CD4-positive, alpha-beta T cell treated with Interleukin-17A for 1 hour (primary cell): ENCODE results near the gene DYSF.

Experiments used
- DNase-seq: peaks from one replicate; pipeline ENCODE4 v3.0.0-alpha.2; 2020

The DYSF gene

GRCh38 chr2:71503837-71504236 lies 50.5 kb downstream of the DYSF start:
- no peak for DNase-seq

DNA sequence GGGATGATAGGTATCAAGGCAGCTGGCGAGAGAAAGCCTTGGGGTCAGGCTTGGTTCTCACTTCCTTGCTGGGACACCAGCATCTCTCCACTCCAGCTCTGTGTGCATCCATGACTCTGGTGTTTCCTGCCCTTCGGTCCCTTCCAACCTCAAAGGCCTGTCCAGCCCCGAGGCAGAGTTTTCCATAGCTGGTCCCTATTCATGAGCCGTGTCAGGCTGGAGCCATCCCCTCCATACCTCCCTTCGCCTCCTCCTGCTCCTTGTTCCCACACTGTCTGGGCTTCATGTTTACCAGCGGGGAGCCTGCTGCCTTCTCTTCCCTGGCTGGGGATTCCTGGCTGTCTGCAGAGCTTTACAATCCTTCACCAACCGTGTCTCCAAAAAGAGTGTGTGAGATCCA lies 51.2 kb downstream of the DYSF start:
- DNase-seq: no peak

GRCh38 chr2:71505086-71505769 lies 51.9 kb downstream of the DYSF start:
- no peak for DNase-seq

- DNase-seq: no peak
Observed at GRCh38 chr2:71505770-71506140, 52.4 kb downstream of the DYSF start.

- no peak for DNase-seq
Observed at GRCh38 chr2:71506222-71507153, 53.1 kb downstream of the DYSF start.

GRCh38 chr2:71507476-71507875 lies 54.1 kb downstream of the DYSF start:
- no peak for DNase-seq

DNA sequence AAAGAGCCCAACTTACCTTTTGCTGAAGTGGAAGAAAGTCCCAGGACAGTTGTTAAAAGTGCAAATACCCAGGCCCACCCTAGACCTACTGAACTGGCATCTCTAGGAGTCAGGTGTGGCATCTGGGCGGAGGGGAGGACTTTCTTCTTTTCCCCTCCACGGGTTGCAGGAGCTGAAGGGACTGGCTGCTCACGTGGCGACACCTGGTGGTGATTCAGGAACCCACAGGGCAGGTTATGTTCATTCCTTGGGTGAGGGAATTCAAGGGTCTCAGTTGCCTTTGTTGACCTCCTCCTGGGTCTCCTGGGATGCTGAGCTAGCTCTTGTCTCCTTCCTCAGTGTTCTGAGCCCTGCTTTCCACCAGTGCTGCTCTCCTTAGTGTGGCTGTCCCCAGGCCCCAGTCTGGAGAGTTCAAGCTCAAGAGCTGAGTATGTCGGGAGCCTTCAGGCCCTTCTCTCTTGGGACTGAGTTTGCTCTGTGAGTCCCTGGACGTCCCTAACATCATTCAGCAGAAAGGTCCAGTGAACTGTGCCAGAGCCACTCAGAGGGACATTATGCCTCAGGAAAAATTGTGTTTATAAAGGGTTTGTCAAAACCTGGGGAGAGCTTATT lies 56.9 kb downstream of the DYSF start:
- peak; percentile 69 for DNase-seq

DNA sequence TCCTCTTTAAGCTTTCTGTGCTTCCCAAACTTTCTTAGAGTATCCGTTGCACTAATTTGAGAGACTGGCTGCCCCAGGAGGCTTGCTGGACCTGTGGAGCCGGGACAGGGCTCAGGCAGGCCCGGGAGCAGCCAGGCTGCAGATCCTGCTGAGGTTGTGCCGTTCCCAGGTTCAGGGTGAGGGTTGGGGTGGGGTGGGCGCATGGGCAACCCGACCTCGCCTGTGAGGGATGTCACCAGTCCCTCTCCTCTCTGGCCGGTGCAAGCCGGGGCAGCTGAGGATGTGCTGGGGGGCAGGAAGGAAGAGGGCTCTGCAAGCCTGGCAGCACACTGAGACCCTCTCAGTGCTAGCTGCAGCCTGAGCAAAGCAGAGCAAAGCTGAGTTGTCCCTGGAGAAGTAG lies 57.6 kb downstream of the DYSF start:
- no peak for DNase-seq

- DNase-seq: no peak
Observed at GRCh38 chr2:71511776-71512175, 58.4 kb downstream of the DYSF start.

GRCh38 chr2:71512386-71512785 lies 59.0 kb downstream of the DYSF start:
- no peak for DNase-seq

DNA sequence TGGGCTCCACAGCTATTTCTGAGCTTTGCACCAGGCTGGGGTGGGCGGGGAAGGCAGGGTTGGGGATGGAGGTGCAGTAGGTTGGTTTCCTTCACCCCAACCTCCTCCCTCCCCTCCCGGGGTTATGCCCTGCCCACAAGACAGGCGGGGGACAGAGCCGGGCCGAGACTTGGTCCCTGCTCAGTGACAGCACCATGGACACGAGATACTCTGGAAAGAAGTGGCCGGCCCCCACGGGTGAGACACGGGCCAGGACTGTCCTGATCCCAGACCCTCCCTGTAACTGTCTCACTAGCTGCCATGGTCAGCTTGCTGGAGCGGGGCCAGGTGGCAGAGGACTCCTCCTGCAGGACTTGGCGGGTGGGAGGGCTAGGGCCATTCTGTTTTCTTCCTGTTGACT lies 59.7 kb downstream of the DYSF start:
- no peak for DNase-seq

GRCh38 chr2:71513721-71514120 lies 60.4 kb downstream of the DYSF start:
- no peak for DNase-seq

DNA sequence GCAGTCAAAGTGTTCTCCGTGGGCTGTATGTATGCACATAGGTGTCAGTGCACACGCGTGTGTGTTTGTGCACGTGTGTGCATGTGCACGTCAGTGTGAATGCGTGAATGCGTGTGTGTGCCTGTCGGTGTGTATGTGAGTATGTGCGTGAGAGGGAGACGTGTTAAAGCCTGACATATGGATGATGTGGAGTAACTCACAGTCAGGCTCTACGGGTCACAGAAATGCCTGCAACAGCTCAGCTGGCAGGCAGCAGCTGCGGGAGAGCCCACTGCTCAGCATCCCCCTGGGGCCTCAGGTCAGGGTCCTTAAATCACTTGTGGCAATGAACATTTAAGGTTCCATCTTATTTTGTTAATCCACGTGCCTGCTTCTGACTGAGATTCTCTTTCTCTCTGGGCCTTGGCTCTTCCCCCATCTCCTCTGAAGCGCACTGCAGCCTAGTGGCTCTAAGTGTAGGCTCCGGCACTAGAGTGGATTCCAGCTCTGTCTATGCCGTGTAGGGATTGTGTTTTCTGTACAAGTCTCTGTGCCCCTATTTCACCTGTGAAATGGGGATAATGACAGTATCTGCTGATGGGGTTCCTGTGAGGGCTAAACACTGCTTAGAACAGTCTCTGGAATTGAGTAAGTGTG lies 63.0 kb downstream of the DYSF start:
- DNase-seq: no peak

DNA sequence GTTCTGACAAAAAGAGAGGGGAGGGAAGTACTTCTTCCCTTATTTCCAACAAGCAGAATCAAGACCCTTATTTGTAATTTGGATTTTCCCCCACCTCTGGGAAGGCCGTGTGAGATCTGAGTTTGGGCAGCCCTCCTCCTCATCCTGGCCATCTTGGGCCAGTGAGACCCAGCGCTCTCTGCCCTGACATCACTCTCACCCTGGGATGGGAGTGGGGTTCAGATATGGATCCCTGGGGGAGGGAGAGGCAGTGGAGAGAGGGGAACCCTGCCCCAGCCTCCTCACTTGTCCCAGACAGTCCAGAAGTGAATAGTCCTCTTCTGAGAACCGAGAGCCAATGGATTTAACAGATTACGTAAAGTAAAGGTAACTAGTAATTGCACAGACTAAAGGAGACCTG lies 64.5 kb downstream of the DYSF start:
- no peak for DNase-seq

DNA sequence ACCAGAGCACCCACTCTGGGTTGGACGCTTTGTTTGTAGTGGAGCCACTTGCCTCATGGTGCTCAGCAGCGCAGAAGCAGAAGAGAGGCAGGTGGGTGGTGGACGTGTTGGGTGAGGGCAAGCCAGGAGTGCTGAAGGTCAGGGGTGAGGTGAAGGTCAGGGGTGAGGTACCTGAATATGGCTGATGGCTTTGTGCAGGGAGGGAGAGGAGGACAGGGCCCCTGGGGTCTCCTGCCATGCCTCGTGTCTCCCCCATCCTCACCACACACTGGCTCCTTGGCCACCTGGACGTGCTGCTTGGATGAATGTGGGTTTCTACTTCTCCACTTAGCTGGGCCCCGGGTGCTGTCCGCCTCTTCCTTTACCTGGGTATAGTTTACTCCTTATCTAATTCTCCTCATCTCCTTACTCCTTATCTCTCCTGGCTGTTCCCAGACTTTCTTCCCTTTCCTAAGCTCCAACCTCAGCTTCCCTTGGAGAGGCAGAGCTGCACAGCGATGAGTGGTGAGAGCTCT lies 68.1 kb downstream of the DYSF start:
- no peak for DNase-seq

DNA sequence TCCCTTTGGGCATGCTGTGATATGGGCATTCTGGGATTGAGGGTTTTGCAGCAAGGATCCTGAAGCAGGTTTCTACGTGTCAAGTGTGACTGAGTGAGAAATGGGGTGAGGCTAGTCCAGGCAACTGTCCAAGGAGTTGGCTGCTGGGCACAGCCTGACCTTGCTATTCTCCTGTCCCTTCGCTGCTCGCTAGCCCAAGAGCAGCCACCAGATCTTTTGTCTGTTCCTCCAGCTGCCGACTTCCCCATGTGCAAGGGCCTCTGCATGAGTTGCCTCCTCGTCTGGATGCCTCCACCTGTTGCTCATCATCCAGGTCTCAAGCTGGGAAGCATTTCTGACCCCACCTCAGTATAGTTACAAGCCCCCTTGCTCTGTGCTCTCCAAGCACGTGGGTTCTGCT lies 71.1 kb downstream of the DYSF start:
- DNase-seq: no peak

- DNase-seq: no peak
Observed at GRCh38 chr2:71526141-71526540, 72.8 kb downstream of the DYSF start.

- DNase-seq: no peak
Observed at GRCh38 chr2:71526975-71527374, 73.6 kb downstream of the DYSF start.

GRCh38 chr2:71528131-71528591 lies 74.8 kb downstream of the DYSF start:
- no peak for DNase-seq

DNA sequence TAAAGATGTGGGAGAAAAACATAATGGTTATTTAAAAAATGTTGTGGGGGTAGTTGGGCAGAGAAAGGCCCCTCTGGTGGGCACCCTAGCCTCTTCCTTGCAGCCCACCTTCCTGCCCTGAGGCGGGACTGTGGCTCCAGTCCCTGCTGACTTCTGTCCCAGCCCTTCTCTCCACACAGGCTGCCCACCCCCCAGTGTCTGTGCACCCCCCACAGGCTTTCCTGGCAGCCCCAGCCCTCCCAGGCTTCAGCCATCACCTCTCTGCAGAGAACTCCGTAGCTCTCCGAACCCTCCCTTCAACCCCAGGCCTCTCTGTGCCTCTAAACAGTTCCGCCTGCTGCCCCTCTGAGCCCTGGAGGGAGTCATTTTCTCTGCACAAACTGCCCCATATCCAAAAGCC lies 75.4 kb downstream of the DYSF start:
- no peak for DNase-seq

- DNase-seq: no peak
Observed at GRCh38 chr2:71530211-71530610, 76.8 kb downstream of the DYSF start.

GRCh38 chr2:71530641-71531332 lies 77.4 kb downstream of the DYSF start:
- peak; percentile 16 for DNase-seq
